ENCODE measurements around the gene SLIRP. TPM values are rescaled to one million over a fixed set of nuclear protein-coding genes. Genes with fewer than 3 reads are reported as not detected.

The SLIRP gene
- total RNA-seq, 2 donors from 2014 or later = 126 to 341 TPM

DNA sequence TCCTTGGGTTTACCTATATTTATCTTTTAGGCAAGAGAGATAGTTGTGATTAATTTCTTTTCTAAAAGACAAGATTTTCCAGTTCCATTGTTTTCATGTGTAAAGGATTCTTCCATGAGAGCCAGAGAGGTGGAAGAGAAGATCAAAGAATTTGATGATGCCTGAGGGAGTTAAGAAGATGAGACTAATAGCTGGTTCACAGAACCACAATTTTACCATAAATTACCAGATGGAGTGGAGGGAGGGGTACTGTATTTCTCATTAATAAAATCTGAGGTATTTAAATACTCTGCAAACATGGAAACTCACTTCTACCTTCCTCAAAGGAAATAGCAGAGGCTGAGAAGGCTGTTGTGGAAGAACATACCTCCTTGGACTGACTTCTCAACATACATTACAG, 34.7 kb upstream of the SLIRP start:
- DNase-seq (ENCODE audit: low spot score) = no peak
- TF ChIP-seq, protein P1, sequence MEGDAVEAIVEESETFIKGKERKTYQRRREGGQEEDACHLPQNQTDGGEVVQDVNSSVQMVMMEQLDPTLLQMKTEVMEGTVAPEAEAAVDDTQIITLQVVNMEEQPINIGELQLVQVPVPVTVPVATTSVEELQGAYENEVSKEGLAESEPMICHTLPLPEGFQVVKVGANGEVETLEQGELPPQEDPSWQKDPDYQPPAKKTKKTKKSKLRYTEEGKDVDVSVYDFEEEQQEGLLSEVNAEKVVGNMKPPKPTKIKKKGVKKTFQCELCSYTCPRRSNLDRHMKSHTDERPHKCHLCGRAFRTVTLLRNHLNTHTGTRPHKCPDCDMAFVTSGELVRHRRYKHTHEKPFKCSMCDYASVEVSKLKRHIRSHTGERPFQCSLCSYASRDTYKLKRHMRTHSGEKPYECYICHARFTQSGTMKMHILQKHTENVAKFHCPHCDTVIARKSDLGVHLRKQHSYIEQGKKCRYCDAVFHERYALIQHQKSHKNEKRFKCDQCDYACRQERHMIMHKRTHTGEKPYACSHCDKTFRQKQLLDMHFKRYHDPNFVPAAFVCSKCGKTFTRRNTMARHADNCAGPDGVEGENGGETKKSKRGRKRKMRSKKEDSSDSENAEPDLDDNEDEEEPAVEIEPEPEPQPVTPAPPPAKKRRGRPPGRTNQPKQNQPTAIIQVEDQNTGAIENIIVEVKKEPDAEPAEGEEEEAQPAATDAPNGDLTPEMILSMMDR (IDR thresholded peaks at IDR 0.05) = no peak
- TF ChIP-seq POLR2A (IDR thresholded peaks at IDR 0.05) = no peak
- no peak for TF ChIP-seq POLR2AphosphoS5 (IDR thresholded peaks at IDR 0.05)
- no peaks in the 10 kb centered on the region for H3K36me3 ChIP-seq
- H3K27me3 ChIP-seq (replicated peaks; ENCODE audit: insufficient read depth) = no peaks in the 10 kb centered on the region
- H3K4me1 ChIP-seq (replicated peaks) = no peaks in the 10 kb centered on the region
- no peaks in the 10 kb centered on the region for H3K9me3 ChIP-seq
- intact Hi-C loops (cut with DNase I) = no loop called here
- H3K27ac ChIP-seq = no peak overlapping the region
- H3K4me3 ChIP-seq = no peak overlapping the region

DNA sequence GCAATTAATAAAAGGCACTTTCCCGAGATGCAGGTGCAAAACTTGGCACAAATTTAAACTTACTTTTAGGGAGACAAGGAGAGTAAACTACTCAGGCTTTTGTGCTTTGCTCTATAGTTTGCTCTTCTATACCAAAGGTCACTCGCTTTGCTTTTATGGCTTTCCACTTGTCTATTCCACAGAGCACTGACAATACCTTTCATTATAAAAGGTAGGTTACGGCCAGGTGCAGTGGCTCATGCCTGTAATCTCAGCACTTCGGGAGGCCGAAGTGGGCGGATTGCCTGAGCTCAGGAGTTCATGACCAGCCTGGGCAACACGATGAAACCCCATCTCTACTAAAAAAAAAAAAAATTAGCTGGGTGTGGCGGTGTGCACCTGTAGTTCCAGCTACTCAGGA, 33.0 kb upstream of the SLIRP start:
- H3K4me3 ChIP-seq = no peak overlapping the region
- H3K36me3 ChIP-seq = no peaks in the 10 kb centered on the region
- DNase-seq (ENCODE audit: low spot score) = no peak
- H3K27me3 ChIP-seq (replicated peaks; ENCODE audit: insufficient read depth) = no peaks in the 10 kb centered on the region
- H3K9me3 ChIP-seq = no peaks in the 10 kb centered on the region
- TF ChIP-seq POLR2A (IDR thresholded peaks at IDR 0.05) (no peak), POLR2AphosphoS5 (IDR thresholded peaks at IDR 0.05) (no peak)
- TF ChIP-seq, protein P1 (IDR thresholded peaks at IDR 0.05) = no peak
- no peak overlapping the region for H3K27ac ChIP-seq
- 61% methylated on average over 8 of the region's 8 CpGs for WGBS
- intact Hi-C loops (cut with DNase I) = no loop called here
- H3K4me1 ChIP-seq (replicated peaks) = no peaks in the 10 kb centered on the region

DNA sequence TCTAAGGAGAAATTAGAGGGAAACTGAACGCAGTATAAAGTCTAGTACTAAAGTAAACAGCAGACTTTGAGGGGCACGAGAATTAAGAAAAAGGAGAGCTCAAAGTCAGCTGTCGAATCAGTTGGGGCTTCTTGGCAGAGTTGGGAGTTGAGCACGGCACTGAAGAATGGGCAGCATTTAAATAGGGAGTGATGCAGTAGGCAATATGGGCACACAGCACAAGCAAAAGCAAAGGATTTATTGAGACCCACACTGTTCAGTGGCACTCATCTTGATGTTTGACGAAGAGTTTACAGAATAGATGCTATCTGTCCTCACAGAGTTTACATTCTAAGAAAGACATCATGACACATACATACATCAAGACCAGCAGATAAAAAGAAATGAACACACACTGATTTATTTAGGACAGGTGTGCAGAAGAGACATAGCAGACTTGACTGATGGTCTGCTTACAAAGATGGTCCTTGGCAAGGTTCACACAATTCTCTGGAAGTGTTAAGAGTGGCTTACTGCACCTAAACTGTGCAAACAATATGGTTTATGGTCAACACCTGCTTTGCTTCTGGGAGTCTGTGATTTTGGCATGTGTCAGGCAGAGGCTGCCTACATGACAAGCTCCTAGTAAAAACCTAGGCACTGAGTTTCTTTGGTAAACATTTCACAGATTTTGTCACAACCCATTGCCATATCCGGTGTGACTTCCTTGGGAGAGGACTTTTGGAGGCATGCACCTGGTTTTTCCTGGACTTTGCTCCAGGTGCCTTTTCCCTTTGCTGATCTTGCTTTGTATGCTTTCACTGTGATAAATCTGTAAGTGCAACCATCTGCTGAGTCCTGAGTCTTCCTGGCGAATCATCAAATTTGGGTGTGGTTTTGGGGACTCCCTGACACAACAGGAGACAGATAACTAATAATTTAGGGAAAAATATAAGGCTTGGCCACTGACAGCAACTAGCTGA, 26.4 kb upstream of the SLIRP start:
- Histone ChIP-seq H3K4me1 (replicated peaks) (no peaks in the 10 kb centered on the region), H3K36me3 (no peaks in the 10 kb centered on the region), H3K9me3 (no peaks in the 10 kb centered on the region), H3K4me3 (no peak overlapping the region), H3K27me3 (replicated peaks; ENCODE audit: insufficient read depth) (no peaks in the 10 kb centered on the region), H3K27ac (peak overlapping the region; percentile 1 to 73)
- intact Hi-C loops (cut with DNase I) = no loop called here
- DNase-seq (ENCODE audit: low spot score) = peak; percentile 42
- WGBS = 49% methylated on average over 7 of the region's 7 CpGs
- TF ChIP-seq POLR2AphosphoS5 (IDR thresholded peaks at IDR 0.05) (peak; percentile 6), POLR2A (IDR thresholded peaks at IDR 0.05) (no peak)
- TF ChIP-seq, protein P1 (IDR thresholded peaks at IDR 0.05) = no peak

DNA sequence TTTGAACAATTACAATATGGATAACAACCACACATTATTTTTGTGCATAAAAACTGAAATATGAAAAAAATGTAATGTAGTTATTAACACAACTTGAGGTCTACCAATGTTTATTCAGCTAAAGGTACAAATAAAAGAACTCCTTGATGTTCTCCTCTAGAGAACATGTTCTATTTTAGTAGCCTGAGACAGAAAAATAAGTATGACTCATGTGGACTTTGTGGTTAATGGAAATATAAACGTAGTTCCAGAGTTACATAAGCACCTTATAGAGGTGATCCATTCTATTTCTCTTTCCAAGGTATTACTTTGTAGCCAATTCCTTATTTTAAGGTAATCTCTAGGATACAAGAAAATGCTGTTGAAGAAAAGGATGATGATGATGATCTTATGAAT, 25.7 kb upstream of the SLIRP start:
- H3K27me3 ChIP-seq (replicated peaks; ENCODE audit: insufficient read depth) = no peaks in the 10 kb centered on the region
- H3K9me3 ChIP-seq = no peaks in the 10 kb centered on the region
- peak overlapping the region; percentile 1 to 73 for H3K27ac ChIP-seq
- TF ChIP-seq POLR2AphosphoS5 (IDR thresholded peaks at IDR 0.05) = peak; percentile 39
- TF ChIP-seq POLR2A (IDR thresholded peaks at IDR 0.05) = no peak
- DNase-seq (ENCODE audit: low spot score) = no peak
- intact Hi-C loops (cut with DNase I) = no loop called here
- no peaks in the 10 kb centered on the region for H3K4me1 ChIP-seq (replicated peaks)
- WGBS = 10% methylated on average over 1 of the region's 1 CpG
- no peak overlapping the region for H3K4me3 ChIP-seq
- no peaks in the 10 kb centered on the region for H3K36me3 ChIP-seq

DNA sequence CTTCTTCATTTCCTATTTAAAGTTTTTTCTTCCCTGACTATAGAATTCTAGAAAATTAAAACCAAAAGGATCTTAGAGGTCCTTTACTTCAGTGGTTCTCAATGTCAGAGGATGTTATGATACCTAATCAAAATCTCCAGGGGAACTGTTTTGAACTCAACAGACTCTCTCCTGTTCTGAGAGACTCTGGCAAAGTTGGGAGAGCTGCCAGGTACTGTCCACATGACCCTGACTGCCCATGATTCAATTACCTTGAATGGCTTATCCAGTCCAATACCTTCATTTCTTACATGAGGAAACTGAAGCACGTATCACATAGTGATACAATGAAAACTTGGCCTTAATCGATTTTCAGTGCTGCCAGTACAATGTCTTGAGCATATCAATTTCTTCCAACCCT, 16.6 kb upstream of the SLIRP start:
- Histone ChIP-seq H3K36me3 (no peaks in the 10 kb centered on the region), H3K4me3 (no peak overlapping the region), H3K9me3 (no peaks in the 10 kb centered on the region), H3K27ac (no peak overlapping the region), H3K4me1 (replicated peaks) (no peaks in the 10 kb centered on the region), H3K27me3 (replicated peaks; ENCODE audit: insufficient read depth) (no peaks in the 10 kb centered on the region)
- intact Hi-C loops (cut with DNase I) = no loop called here
- DNase-seq (ENCODE audit: low spot score) = no peak
- no peak for TF ChIP-seq POLR2A (IDR thresholded peaks at IDR 0.05)
- TF ChIP-seq, protein P1 (IDR thresholded peaks at IDR 0.05) = no peak
- WGBS = 96% methylated on average over 2 of the region's 2 CpGs

Data from prostate gland (tissue), 2 donors.